Hepatocyte (in vitro differentiated cells): ENCODE results near the gene TFDP2.

ENCODE experiments used
- CTCF ChIP-seq: fragments of 200-600 bp; sonication (generic); IDR thresholded peaks from 2 replicates; pipeline ENCODE4 v1.5.1; 2016; ENCODE audit warnings: antibody characterized with exemption, mild to moderate bottlenecking; ENCODE audit not compliant: poor library complexity
- EZH2 ChIP-seq: fragments of 200-600 bp; sonication (generic); IDR thresholded peaks from 2 replicates; pipeline ENCODE4 v1.6.1; 2016; ENCODE audit warnings: antibody characterized with exemption, mild to moderate bottlenecking, borderline replicate concordance
- EZH2phosphoT487 ChIP-seq: fragments of 200-600 bp; sonication (generic); IDR thresholded peaks from one replicate; pipeline ENCODE4 v1.6.1; 2018; ENCODE audit warnings: antibody characterized with exemption, mild to moderate bottlenecking, low read depth, moderate library complexity; ENCODE audit not compliant: unreplicated experiment, severe bottlenecking

- no peak for TF ChIP-seq CTCF
- TF ChIP-seq EZH2: no peak
- no peak for TF ChIP-seq EZH2phosphoT487
Measured at GRCh38 chr3:141915016-141915415, 234.3 kb downstream of the TFDP2 start.
